HL-60 (cell line): ENCODE data around the gene EP400.

Experiments
- POLR2AphosphoS5 ChIP-seq: IDR thresholded peaks from 2 replicates; pipeline ENCODE4 v1.6.1; 2012; ENCODE audit warnings: low read depth
- TF ChIP-seq, protein P1 (sequence below): IDR thresholded peaks from one replicate; pipeline ENCODE4 v1.5.1; 2011; ENCODE audit warnings: low read length, control low read depth, inconsistent platforms; ENCODE audit not compliant: insufficient read depth
- TF ChIP-seq, protein P2 (sequence below): IDR thresholded peaks from 2 replicates; pipeline ENCODE4 v1.6.1; 2012; ENCODE audit warnings: low read depth; ENCODE audit not compliant: insufficient replicate concordance

DNA sequence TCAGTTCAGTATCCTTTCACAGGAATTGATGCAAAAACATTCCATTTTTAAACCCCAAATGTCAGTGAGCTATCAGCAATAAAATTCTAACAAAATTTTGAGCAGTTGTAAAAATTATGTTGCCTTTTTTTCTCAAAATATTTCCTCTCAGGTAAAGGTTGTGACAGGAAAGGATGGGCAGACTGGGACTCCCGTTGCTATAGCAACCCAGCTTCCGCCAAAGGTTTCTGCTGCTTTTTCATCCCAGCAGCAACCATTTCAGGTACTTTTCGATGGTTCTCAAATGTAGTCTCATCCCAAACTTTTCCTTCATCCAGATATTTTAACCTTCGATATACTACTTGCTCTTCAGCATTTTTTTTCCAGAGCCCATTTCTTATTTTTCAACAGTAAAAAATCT lies 13.6 kb downstream of the EP400 start:
- TF ChIP-seq POLR2AphosphoS5, result no peak
- TF ChIP-seq, protein P1, sequence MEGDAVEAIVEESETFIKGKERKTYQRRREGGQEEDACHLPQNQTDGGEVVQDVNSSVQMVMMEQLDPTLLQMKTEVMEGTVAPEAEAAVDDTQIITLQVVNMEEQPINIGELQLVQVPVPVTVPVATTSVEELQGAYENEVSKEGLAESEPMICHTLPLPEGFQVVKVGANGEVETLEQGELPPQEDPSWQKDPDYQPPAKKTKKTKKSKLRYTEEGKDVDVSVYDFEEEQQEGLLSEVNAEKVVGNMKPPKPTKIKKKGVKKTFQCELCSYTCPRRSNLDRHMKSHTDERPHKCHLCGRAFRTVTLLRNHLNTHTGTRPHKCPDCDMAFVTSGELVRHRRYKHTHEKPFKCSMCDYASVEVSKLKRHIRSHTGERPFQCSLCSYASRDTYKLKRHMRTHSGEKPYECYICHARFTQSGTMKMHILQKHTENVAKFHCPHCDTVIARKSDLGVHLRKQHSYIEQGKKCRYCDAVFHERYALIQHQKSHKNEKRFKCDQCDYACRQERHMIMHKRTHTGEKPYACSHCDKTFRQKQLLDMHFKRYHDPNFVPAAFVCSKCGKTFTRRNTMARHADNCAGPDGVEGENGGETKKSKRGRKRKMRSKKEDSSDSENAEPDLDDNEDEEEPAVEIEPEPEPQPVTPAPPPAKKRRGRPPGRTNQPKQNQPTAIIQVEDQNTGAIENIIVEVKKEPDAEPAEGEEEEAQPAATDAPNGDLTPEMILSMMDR, result no peak
- TF ChIP-seq, protein P2, sequence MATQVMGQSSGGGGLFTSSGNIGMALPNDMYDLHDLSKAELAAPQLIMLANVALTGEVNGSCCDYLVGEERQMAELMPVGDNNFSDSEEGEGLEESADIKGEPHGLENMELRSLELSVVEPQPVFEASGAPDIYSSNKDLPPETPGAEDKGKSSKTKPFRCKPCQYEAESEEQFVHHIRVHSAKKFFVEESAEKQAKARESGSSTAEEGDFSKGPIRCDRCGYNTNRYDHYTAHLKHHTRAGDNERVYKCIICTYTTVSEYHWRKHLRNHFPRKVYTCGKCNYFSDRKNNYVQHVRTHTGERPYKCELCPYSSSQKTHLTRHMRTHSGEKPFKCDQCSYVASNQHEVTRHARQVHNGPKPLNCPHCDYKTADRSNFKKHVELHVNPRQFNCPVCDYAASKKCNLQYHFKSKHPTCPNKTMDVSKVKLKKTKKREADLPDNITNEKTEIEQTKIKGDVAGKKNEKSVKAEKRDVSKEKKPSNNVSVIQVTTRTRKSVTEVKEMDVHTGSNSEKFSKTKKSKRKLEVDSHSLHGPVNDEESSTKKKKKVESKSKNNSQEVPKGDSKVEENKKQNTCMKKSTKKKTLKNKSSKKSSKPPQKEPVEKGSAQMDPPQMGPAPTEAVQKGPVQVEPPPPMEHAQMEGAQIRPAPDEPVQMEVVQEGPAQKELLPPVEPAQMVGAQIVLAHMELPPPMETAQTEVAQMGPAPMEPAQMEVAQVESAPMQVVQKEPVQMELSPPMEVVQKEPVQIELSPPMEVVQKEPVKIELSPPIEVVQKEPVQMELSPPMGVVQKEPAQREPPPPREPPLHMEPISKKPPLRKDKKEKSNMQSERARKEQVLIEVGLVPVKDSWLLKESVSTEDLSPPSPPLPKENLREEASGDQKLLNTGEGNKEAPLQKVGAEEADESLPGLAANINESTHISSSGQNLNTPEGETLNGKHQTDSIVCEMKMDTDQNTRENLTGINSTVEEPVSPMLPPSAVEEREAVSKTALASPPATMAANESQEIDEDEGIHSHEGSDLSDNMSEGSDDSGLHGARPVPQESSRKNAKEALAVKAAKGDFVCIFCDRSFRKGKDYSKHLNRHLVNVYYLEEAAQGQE, result no peak
